ENCODE results near the gene IKZF1.

GRCh38 chr7:50261593-50261992, 42.9 kb upstream of the IKZF1 start:
- TF ChIP-seq POLR2A (IDR thresholded peaks at IDR 0.05; ENCODE audit: low read length) (no peak), GATA1 (IDR thresholded peaks at IDR 0.05; ENCODE audit: low read depth, low read length) (no peak)

Measured in erythroblast (primary cell).